ENCODE results near the gene GNAQ.
"Not testable (repeated sequence)": the region's sequence is repeated elsewhere in the genome, so short reads cannot be mapped to it uniquely, and the experiment has no call there.

Gene GNAQ

DNA sequence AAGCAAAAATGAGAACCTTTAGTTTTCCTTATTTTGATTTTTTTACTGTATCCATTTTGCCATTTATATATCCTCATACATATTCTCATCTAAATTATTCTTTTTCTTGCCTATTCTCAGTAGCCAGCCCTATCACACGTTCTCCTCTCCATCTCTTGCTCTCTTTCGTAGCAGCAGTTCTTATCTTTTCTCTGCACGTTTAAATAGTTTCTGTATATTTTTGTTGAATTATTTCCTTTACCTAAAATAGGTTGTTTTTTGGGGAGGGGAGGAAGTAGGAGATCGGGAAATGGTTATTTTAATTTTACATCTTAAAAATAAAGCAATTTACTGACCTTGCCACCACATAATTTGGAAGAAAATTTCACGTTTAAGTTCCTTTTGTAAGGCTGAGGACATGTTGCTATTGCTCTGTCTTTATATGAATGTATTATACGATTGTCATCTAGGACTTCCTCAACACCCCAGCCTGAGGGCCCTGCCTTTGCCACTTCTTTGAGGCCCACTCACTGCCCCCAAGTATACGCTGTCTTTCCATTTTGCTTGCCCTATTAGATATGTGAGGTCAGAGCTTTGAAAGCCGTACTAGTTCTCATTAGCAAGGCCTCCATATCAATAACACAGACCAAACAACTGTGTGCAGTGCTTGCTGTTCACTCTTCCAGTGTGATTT, 140.3 kb downstream of the GNAQ start:
- Histone ChIP-seq H3K27ac (ENCODE audit: low read depth, low read length) (no peak overlapping the region), H3K4me1 (ENCODE audit: control insufficient read depth in 5 of 5, insufficient read depth in 5 of 5, low read length in 5 of 5) (peaks cover 0 to 5% (median 0%) of the 10 kb centered on the region in 5 donors), H3K4me3 (ENCODE audit: low read depth in 1 of 5, low read length in 5 of 5) (no peak overlapping the region), H3K27me3 (ENCODE audit: control insufficient read depth in 5 of 5, insufficient read depth in 4 of 5, low read length in 5 of 5) (no peaks in the 10 kb centered on the region), H3K9ac (ENCODE audit: low read length in 5 of 5) (no peak overlapping the region), H3K9me3 (ENCODE audit: control insufficient read depth in 5 of 5, low read length in 5 of 5) (no peaks in the 10 kb centered on the region), H3K36me3 (ENCODE audit: control insufficient read depth in 5 of 5, insufficient read depth in 5 of 5, low read length in 5 of 5) (peaks cover 0 to 6% (median 2%) of the 10 kb centered on the region in 5 donors)

DNA sequence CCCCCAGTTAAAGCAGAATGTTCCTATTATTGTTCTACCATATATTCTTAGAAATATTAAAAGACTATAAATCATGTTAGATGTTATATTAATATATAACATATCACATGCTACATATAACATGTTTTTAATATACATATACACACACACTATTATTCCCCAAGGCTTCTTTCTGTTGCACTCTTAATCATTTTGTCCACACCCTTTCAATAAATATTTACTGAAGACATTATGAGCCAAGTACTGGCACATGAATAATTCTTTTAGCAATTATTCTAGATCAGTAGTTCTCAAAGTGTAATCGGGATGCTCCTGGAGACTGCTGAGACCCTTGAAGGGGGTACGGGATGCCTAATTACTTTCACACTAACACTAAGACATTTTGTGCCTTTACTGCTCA, 143.9 kb downstream of the GNAQ start:
- H3K9me3 ChIP-seq (ENCODE audit: control insufficient read depth in 5 of 5, low read length in 5 of 5): no peaks in the 10 kb centered on the region
- H3K27me3 ChIP-seq (ENCODE audit: control insufficient read depth in 5 of 5, insufficient read depth in 4 of 5, low read length in 5 of 5): no peaks in the 10 kb centered on the region
- no peak overlapping the region for H3K9ac ChIP-seq (ENCODE audit: low read length in 5 of 5)
- H3K36me3 ChIP-seq (ENCODE audit: control insufficient read depth in 5 of 5, insufficient read depth in 5 of 5, low read length in 5 of 5): no peaks in the 10 kb centered on the region
- no peak overlapping the region for H3K27ac ChIP-seq (ENCODE audit: low read depth, low read length)
- no peak overlapping the region for H3K4me3 ChIP-seq (ENCODE audit: low read depth in 1 of 5, low read length in 5 of 5)
- peaks cover 0 to 6% (median 5%) of the 10 kb centered on the region in 5 donors for H3K4me1 ChIP-seq (ENCODE audit: control insufficient read depth in 5 of 5, insufficient read depth in 5 of 5, low read length in 5 of 5)

GRCh38 chr9:77885104-77885672, 146.4 kb downstream of the GNAQ start:
- Histone ChIP-seq H3K4me1 (ENCODE audit: control insufficient read depth in 5 of 5, insufficient read depth in 5 of 5, low read length in 5 of 5) (peaks cover 0 to 16% (median 7%) of the 10 kb centered on the region in 5 donors), H3K27ac (ENCODE audit: low read depth, low read length) (no peak overlapping the region), H3K9me3 (ENCODE audit: control insufficient read depth in 5 of 5, low read length in 5 of 5) (no peaks in the 10 kb centered on the region), H3K27me3 (ENCODE audit: control insufficient read depth in 5 of 5, insufficient read depth in 4 of 5, low read length in 5 of 5) (no peaks in the 10 kb centered on the region), H3K36me3 (ENCODE audit: control insufficient read depth in 5 of 5, insufficient read depth in 5 of 5, low read length in 5 of 5) (no peaks in the 10 kb centered on the region), H3K4me3 (ENCODE audit: low read depth in 1 of 5, low read length in 5 of 5) (no peak overlapping the region), H3K9ac (ENCODE audit: low read length in 5 of 5) (no peak overlapping the region)

GRCh38 chr9:77883846-77884771, 147.5 kb downstream of the GNAQ start:
- no peaks in the 10 kb centered on the region for H3K9me3 ChIP-seq (ENCODE audit: control insufficient read depth in 5 of 5, low read length in 5 of 5)
- no peak overlapping the region for H3K4me3 ChIP-seq (ENCODE audit: low read depth in 1 of 5, low read length in 5 of 5)
- no peaks in the 10 kb centered on the region for H3K36me3 ChIP-seq (ENCODE audit: control insufficient read depth in 5 of 5, insufficient read depth in 5 of 5, low read length in 5 of 5)
- peaks cover 0 to 16% (median 7%) of the 10 kb centered on the region in 5 donors for H3K4me1 ChIP-seq (ENCODE audit: control insufficient read depth in 5 of 5, insufficient read depth in 5 of 5, low read length in 5 of 5)
- H3K27me3 ChIP-seq (ENCODE audit: control insufficient read depth in 5 of 5, insufficient read depth in 4 of 5, low read length in 5 of 5): no peaks in the 10 kb centered on the region
- no peak overlapping the region for H3K9ac ChIP-seq (ENCODE audit: low read length in 5 of 5)
- H3K27ac ChIP-seq (ENCODE audit: low read depth, low read length): no peak overlapping the region

GRCh38 chr9:77883133-77883532, 148.5 kb downstream of the GNAQ start:
- no peaks in the 10 kb centered on the region for H3K27me3 ChIP-seq (ENCODE audit: control insufficient read depth in 5 of 5, insufficient read depth in 4 of 5, low read length in 5 of 5)
- no peak overlapping the region for H3K27ac ChIP-seq (ENCODE audit: low read depth, low read length)
- no peaks in the 10 kb centered on the region for H3K36me3 ChIP-seq (ENCODE audit: control insufficient read depth in 5 of 5, insufficient read depth in 5 of 5, low read length in 5 of 5)
- no peak overlapping the region for H3K9ac ChIP-seq (ENCODE audit: low read length in 5 of 5)
- H3K9me3 ChIP-seq (ENCODE audit: control insufficient read depth in 5 of 5, low read length in 5 of 5): no peaks in the 10 kb centered on the region
- peaks cover 0 to 16% (median 6%) of the 10 kb centered on the region in 5 donors for H3K4me1 ChIP-seq (ENCODE audit: control insufficient read depth in 5 of 5, insufficient read depth in 5 of 5, low read length in 5 of 5)
- H3K4me3 ChIP-seq (ENCODE audit: low read depth in 1 of 5, low read length in 5 of 5): no peak overlapping the region

DNA sequence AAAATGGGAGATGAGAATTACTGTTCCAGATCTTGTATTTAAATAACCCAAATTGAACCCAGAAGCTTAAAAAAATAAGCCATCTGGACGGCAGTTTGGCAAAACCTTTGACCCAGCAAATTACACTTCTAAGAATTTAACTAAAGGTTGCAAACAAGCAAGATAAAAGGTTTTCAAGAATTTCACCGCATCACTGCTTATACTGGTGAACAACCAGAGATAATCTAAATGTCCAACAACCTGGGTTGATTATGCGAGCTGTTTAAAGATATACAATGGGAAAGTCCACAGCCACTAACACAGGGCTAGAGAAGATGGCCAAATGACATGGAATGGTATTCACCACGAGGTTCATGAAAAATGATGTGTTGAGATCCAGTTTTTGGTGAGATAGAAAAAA, 149.3 kb downstream of the GNAQ start:
- Histone ChIP-seq H3K4me1 (ENCODE audit: control insufficient read depth in 5 of 5, insufficient read depth in 5 of 5, low read length in 5 of 5) (peaks cover 0 to 16% (median 6%) of the 10 kb centered on the region in 5 donors), H3K36me3 (ENCODE audit: control insufficient read depth in 5 of 5, insufficient read depth in 5 of 5, low read length in 5 of 5) (no peaks in the 10 kb centered on the region), H3K9ac (ENCODE audit: low read length in 5 of 5) (no peak overlapping the region), H3K27me3 (ENCODE audit: control insufficient read depth in 5 of 5, insufficient read depth in 4 of 5, low read length in 5 of 5) (no peaks in the 10 kb centered on the region), H3K27ac (ENCODE audit: low read depth, low read length) (no peak overlapping the region), H3K4me3 (ENCODE audit: low read depth in 1 of 5, low read length in 5 of 5) (no peak overlapping the region), H3K9me3 (ENCODE audit: control insufficient read depth in 5 of 5, low read length in 5 of 5) (no peaks in the 10 kb centered on the region)

DNA sequence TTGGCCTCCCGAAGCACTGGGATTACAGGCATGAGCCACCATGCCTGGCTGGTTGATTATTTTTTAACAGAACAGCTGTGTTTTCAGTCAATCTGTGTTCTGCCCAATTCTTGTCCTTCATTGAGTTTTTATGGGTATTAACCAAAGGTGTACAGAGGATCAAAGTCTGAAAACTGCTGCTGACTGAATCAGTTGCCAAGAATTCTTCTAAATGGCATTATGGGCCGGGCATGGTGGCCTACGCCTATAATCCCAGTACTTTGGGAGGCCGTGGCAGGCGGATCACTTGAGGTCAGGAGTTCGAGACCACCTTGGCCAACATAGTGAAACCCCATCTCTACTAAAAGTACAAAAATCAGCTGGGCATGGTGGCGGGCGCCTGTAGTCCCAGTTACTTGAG, 150.0 kb downstream of the GNAQ start:
- not testable (repeated sequence) for H3K27ac ChIP-seq (ENCODE audit: low read depth, low read length); H3K36me3 ChIP-seq (ENCODE audit: control insufficient read depth in 5 of 5, insufficient read depth in 5 of 5, low read length in 5 of 5); H3K9ac ChIP-seq (ENCODE audit: low read length in 5 of 5); H3K27me3 ChIP-seq (ENCODE audit: control insufficient read depth in 5 of 5, insufficient read depth in 4 of 5, low read length in 5 of 5); H3K9me3 ChIP-seq (ENCODE audit: control insufficient read depth in 5 of 5, low read length in 5 of 5); H3K4me3 ChIP-seq (ENCODE audit: low read depth in 1 of 5, low read length in 5 of 5)
- H3K4me1 ChIP-seq (ENCODE audit: control insufficient read depth in 5 of 5, insufficient read depth in 5 of 5, low read length in 5 of 5): peaks cover 0 to 16% (median 7%) of the 10 kb centered on the region in 5 donors

DNA sequence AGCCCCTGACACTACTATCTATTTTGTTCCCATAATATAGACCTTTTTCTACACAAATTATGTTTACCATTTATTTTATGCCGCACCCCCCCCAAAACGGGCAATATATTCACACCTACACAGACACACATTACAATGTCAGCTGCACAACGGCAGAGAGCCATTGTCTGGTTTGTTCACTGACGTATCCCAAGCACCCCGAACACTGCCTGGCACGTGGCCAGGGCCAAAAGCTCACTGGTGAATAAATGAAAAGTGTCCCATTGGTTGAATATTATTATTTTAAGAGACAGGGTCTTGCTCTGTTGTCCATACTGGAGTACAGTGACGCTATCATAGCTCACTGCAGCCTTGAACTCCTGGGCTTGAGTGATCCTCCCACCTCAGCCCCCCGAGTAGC, 150.5 kb downstream of the GNAQ start:
- no peak overlapping the region for H3K4me3 ChIP-seq (ENCODE audit: low read depth in 1 of 5, low read length in 5 of 5)
- no peaks in the 10 kb centered on the region for H3K36me3 ChIP-seq (ENCODE audit: control insufficient read depth in 5 of 5, insufficient read depth in 5 of 5, low read length in 5 of 5)
- H3K27me3 ChIP-seq (ENCODE audit: control insufficient read depth in 5 of 5, insufficient read depth in 4 of 5, low read length in 5 of 5): no peaks in the 10 kb centered on the region
- H3K27ac ChIP-seq (ENCODE audit: low read depth, low read length): no peak overlapping the region
- no peak overlapping the region for H3K9ac ChIP-seq (ENCODE audit: low read length in 5 of 5)
- H3K9me3 ChIP-seq (ENCODE audit: control insufficient read depth in 5 of 5, low read length in 5 of 5): no peaks in the 10 kb centered on the region
- H3K4me1 ChIP-seq (ENCODE audit: control insufficient read depth in 5 of 5, insufficient read depth in 5 of 5, low read length in 5 of 5): peaks cover 0 to 21% (median 12%) of the 10 kb centered on the region in 5 donors

DNA sequence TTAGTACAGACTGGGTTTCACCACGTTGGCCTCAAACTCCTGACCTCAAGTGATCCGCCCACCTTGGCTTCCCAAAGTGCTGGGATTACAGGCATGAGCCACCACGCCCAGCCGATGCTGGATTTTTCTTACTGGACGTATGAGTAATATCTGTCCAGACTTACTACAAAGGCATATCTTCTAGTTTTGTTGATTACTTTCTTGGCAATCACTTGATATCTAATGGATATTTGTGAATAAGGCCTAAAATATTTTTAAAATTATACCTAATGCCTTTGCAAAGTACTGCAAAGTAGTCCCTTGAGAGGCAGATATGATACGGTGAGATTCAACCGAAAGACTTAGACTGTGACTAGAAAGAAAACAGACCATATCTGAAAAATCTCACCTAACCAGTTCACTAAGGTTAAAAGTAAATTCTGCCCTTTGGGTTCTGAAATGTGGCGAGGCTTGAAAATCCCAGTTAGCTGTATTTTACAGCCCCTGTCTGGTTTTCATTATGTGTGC, 152.1 kb downstream of the GNAQ start:
- peaks cover 0 to 18% (median 10%) of the 10 kb centered on the region in 5 donors for H3K4me1 ChIP-seq (ENCODE audit: control insufficient read depth in 5 of 5, insufficient read depth in 5 of 5, low read length in 5 of 5)
- H3K36me3 ChIP-seq (ENCODE audit: control insufficient read depth in 5 of 5, insufficient read depth in 5 of 5, low read length in 5 of 5): no peaks in the 10 kb centered on the region
- no peak overlapping the region for H3K27ac ChIP-seq (ENCODE audit: low read depth, low read length)
- no peaks in the 10 kb centered on the region for H3K9me3 ChIP-seq (ENCODE audit: control insufficient read depth in 5 of 5, low read length in 5 of 5)
- H3K9ac ChIP-seq (ENCODE audit: low read length in 5 of 5): no peak overlapping the region
- H3K27me3 ChIP-seq (ENCODE audit: control insufficient read depth in 5 of 5, insufficient read depth in 4 of 5, low read length in 5 of 5): no peaks in the 10 kb centered on the region
- no peak overlapping the region for H3K4me3 ChIP-seq (ENCODE audit: low read depth in 1 of 5, low read length in 5 of 5)

- H3K9me3 ChIP-seq (ENCODE audit: control insufficient read depth in 5 of 5, low read length in 5 of 5); H3K36me3 ChIP-seq (ENCODE audit: control insufficient read depth in 5 of 5, insufficient read depth in 5 of 5, low read length in 5 of 5); H3K27ac ChIP-seq (ENCODE audit: low read depth, low read length): not testable (repeated sequence)
Measured at GRCh38 chr9:77878793-77879192, 152.8 kb downstream of the GNAQ start.

More at GRCh38 chr9:77878793-77879192, 152.8 kb downstream of the GNAQ start:
- H3K27me3 ChIP-seq (ENCODE audit: control insufficient read depth in 5 of 5, insufficient read depth in 4 of 5, low read length in 5 of 5); H3K9ac ChIP-seq (ENCODE audit: low read length in 5 of 5); H3K4me3 ChIP-seq (ENCODE audit: low read depth in 1 of 5, low read length in 5 of 5): not testable (repeated sequence)
- peaks cover 0 to 18% (median 10%) of the 10 kb centered on the region in 5 donors for H3K4me1 ChIP-seq (ENCODE audit: control insufficient read depth in 5 of 5, insufficient read depth in 5 of 5, low read length in 5 of 5)
